Measurements from ENCODE around the gene ABCA13. TPM values are rescaled to one million over a fixed set of nuclear protein-coding genes. Genes with fewer than 3 reads are reported as not detected.

ABCA13 gene
- polyA plus RNA-seq, 1 of the 3 experiments (the other 2 are of a cell fraction): not detected

GRCh38 chr7:48511080-48511479 lies 339.8 kb downstream of the ABCA13 start:
- Histone ChIP-seq H3K4me3 (ENCODE audit: low read depth in 2 of 2, low read length in 1 of 2) (no peak overlapping the region), H3K27ac (ENCODE audit: low read depth in 2 of 2, low read length in 1 of 2) (no peak overlapping the region), H3K9me2 (no peaks in the 10 kb centered on the region), H3K36me3 (replicated peaks in 1 of 2; ENCODE audit: control insufficient read depth in 1 of 2, insufficient read depth in 2 of 2, low read length in 1 of 2) (no peaks in the 10 kb centered on the region), H3K79me2 (ENCODE audit: insufficient read depth) (no peaks in the 10 kb centered on the region), H3K4me1 (ENCODE audit: control insufficient read depth in 1 of 2, insufficient read depth in 2 of 2, low read depth in 1 of 2, low read length in 1 of 2) (no peaks in the 10 kb centered on the region), H3K9me3 (no peaks in the 10 kb centered on the region), H4K20me1 (ENCODE audit: insufficient read depth) (no peaks in the 10 kb centered on the region), H3K4me2 (no peak overlapping the region; the same call in 1 of the 2 replicates), H3K9ac (no peak overlapping the region), H3K27me3 (ENCODE audit: insufficient read depth) (peaks cover 28% of the 10 kb centered on the region; the same call in 1 of the 2 replicates), H3F3A (replicated peaks; ENCODE audit: insufficient read depth) (no peaks in the 10 kb centered on the region), H2AFZ (ENCODE audit: low read depth) (no peak overlapping the region)
- ChIA-PET CTCF (no interaction called here), POLR2A (no interaction called here)
- 9% methylated on average over 12 of the region's 12 CpGs for WGBS (ENCODE audit: low lambda C conversion rate)
- TF ChIP-seq, protein P1, sequence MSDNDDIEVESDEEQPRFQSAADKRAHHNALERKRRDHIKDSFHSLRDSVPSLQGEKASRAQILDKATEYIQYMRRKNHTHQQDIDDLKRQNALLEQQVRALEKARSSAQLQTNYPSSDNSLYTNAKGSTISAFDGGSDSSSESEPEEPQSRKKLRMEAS (IDR thresholded peaks at IDR 0.05; ENCODE audit: low read depth): no peak
- TF ChIP-seq YY1 (IDR thresholded peaks at IDR 0.05; ENCODE audit: low read depth): no peak
- no peak for TF ChIP-seq FOXJ3 (CRISPR knock-in tag; IDR thresholded peaks at IDR 0.05)
- no peak for TF ChIP-seq SIN3A (IDR thresholded peaks at IDR 0.05; ENCODE audit: borderline replicate concordance, low read depth, low read length)
- TF ChIP-seq TAF1 (IDR thresholded peaks at IDR 0.05; ENCODE audit: borderline replicate concordance, low read depth, low read length): no peak
- no peak for TF ChIP-seq EP300 (IDR thresholded peaks at IDR 0.05; ENCODE audit: borderline replicate concordance in 1 of 2, low read depth in 1 of 2, low read length in 1 of 2)
- TF ChIP-seq NRF1 (IDR thresholded peaks at IDR 0.05; ENCODE audit: low read depth, low read length): no peak
- TF ChIP-seq, protein P2, sequence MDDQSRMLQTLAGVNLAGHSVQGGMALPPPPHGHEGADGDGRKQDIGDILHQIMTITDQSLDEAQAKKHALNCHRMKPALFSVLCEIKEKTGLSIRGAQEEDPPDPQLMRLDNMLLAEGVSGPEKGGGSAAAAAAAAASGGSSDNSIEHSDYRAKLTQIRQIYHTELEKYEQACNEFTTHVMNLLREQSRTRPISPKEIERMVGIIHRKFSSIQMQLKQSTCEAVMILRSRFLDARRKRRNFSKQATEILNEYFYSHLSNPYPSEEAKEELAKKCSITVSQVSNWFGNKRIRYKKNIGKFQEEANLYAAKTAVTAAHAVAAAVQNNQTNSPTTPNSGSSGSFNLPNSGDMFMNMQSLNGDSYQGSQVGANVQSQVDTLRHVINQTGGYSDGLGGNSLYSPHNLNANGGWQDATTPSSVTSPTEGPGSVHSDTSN (IDR thresholded peaks at IDR 0.05): no peak
- no peak for TF ChIP-seq USF1 (IDR thresholded peaks at IDR 0.05; ENCODE audit: borderline replicate concordance, low read depth)
- no peak for TF ChIP-seq GABPA (IDR thresholded peaks at IDR 0.05; ENCODE audit: low read depth)
- TF ChIP-seq USF2 (IDR thresholded peaks at IDR 0.05; ENCODE audit: borderline replicate concordance, low read depth, low read length): no peak
- no peak for DNase-seq

DNA sequence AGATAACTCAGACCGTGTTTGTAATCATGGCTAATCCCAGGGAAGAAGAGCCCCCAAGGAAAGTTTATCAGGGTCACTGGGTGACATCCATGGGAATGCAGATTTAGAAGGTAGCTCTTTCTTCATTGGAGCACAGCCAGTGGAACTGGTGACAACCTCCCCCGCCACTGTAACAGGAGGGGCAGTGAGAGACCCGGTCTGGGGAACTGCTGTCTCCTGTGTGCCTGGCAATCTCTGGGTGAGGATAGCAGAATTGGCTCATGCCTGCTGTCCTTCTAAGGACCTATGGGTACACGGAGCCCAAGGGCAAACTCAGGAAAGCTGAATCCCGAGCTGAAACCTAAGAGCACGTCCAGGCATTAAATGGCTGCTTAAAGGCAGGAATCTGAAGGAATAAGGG lies 341.6 kb downstream of the ABCA13 start:
- H3K27ac ChIP-seq (ENCODE audit: low read depth in 2 of 2, low read length in 1 of 2): no peak overlapping the region
- POLR2A ChIA-PET: no interaction called here
- DNase-seq: no peak
- no peaks in the 10 kb centered on the region for H4K20me1 ChIP-seq (ENCODE audit: insufficient read depth)
- H2AFZ ChIP-seq (ENCODE audit: low read depth): no peak overlapping the region; the same call in 1 of the 2 replicates
- H3K4me2 ChIP-seq: no peak overlapping the region
- H3K4me1 ChIP-seq (ENCODE audit: control insufficient read depth in 1 of 2, insufficient read depth in 2 of 2, low read depth in 1 of 2, low read length in 1 of 2): no peaks in the 10 kb centered on the region
- H3F3A ChIP-seq (replicated peaks; ENCODE audit: insufficient read depth): no peaks in the 10 kb centered on the region
- 0% methylated on average over 6 of the region's 6 CpGs for WGBS (ENCODE audit: low lambda C conversion rate)
- no peak overlapping the region for H3K4me3 ChIP-seq (ENCODE audit: low read depth in 2 of 2, low read length in 1 of 2)
- H3K79me2 ChIP-seq (ENCODE audit: insufficient read depth): no peaks in the 10 kb centered on the region
- no peaks in the 10 kb centered on the region for H3K9me2 ChIP-seq
- no peaks in the 10 kb centered on the region for H3K36me3 ChIP-seq (replicated peaks in 1 of 2; ENCODE audit: control insufficient read depth in 1 of 2, insufficient read depth in 2 of 2, low read length in 1 of 2)
- H3K9me3 ChIP-seq: no peaks in the 10 kb centered on the region
- H3K9ac ChIP-seq: no peak overlapping the region
- H3K27me3 ChIP-seq (ENCODE audit: insufficient read depth): peaks cover 21% of the 10 kb centered on the region; the same call in 1 of the 2 replicates
- CTCF ChIA-PET: no interaction called here
- no peak for TF ChIP-seq RFX5 (IDR thresholded peaks at IDR 0.05; ENCODE audit: low read length)
- no peak for TF ChIP-seq USF1 (IDR thresholded peaks at IDR 0.05; ENCODE audit: borderline replicate concordance, low read depth)
- TF ChIP-seq TAF1 (IDR thresholded peaks at IDR 0.05; ENCODE audit: borderline replicate concordance, low read depth, low read length): no peak
- no peak for TF ChIP-seq ZBTB33 (IDR thresholded peaks at IDR 0.05; ENCODE audit: borderline replicate concordance, low read depth)
- no peak for TF ChIP-seq MXI1 (IDR thresholded peaks at IDR 0.05; ENCODE audit: low read depth, low read length)
- TF ChIP-seq GABPA (IDR thresholded peaks at IDR 0.05; ENCODE audit: low read depth): no peak
- no peak for TF ChIP-seq SMC3 (IDR thresholded peaks at IDR 0.05; ENCODE audit: low read depth, low read length)
- no peak for TF ChIP-seq YY1 (IDR thresholded peaks at IDR 0.05; ENCODE audit: low read depth)
- TF ChIP-seq TEAD4 (IDR thresholded peaks at IDR 0.05; ENCODE audit: borderline replicate concordance, insufficient read depth): no peak
- TF ChIP-seq EP300 (IDR thresholded peaks at IDR 0.05; ENCODE audit: borderline replicate concordance in 1 of 2, low read depth in 1 of 2, low read length in 1 of 2): no peak
- TF ChIP-seq, protein P3, sequence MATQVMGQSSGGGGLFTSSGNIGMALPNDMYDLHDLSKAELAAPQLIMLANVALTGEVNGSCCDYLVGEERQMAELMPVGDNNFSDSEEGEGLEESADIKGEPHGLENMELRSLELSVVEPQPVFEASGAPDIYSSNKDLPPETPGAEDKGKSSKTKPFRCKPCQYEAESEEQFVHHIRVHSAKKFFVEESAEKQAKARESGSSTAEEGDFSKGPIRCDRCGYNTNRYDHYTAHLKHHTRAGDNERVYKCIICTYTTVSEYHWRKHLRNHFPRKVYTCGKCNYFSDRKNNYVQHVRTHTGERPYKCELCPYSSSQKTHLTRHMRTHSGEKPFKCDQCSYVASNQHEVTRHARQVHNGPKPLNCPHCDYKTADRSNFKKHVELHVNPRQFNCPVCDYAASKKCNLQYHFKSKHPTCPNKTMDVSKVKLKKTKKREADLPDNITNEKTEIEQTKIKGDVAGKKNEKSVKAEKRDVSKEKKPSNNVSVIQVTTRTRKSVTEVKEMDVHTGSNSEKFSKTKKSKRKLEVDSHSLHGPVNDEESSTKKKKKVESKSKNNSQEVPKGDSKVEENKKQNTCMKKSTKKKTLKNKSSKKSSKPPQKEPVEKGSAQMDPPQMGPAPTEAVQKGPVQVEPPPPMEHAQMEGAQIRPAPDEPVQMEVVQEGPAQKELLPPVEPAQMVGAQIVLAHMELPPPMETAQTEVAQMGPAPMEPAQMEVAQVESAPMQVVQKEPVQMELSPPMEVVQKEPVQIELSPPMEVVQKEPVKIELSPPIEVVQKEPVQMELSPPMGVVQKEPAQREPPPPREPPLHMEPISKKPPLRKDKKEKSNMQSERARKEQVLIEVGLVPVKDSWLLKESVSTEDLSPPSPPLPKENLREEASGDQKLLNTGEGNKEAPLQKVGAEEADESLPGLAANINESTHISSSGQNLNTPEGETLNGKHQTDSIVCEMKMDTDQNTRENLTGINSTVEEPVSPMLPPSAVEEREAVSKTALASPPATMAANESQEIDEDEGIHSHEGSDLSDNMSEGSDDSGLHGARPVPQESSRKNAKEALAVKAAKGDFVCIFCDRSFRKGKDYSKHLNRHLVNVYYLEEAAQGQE (IDR thresholded peaks at IDR 0.05; ENCODE audit: low read depth, low read length): no peak
